HG03354 (cell line): ENCODE results near the gene SOWAHC.
"Not testable (repeated sequence)": the region's sequence is repeated elsewhere in the genome, so short reads cannot be mapped to it uniquely, and the experiment has no call there.

ENCODE experiments used
- ATAC-seq: cut with Tn5 transposase; IDR thresholded peaks from one replicate; pipeline ENCODE4 v1.9.1; 2021; ENCODE audit warnings: mild to moderate bottlenecking; ENCODE audit not compliant: unreplicated experiment, poor library complexity, severe bottlenecking

Gene SOWAHC

DNA sequence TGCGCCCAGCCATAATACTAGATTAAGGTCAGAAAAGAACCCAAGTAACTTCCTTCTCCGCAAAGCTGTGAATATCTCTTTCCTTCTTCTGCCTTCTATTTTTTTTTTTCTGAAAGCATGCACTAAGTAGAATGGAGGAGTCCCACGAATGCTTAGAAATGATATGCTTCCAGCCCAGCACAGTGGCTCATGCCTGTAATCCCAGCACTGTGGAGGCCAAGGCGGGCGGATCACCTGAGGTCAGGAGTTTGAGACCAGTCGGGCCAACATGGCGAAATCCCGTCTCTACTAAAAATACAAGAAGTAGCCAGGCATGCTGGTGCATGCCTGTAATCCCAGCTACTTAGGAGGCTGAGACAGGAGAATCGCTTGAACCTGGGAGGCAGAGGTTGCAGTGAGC is 25.8 kb downstream of the SOWAHC start:
- ATAC-seq, result not testable (repeated sequence)

DNA sequence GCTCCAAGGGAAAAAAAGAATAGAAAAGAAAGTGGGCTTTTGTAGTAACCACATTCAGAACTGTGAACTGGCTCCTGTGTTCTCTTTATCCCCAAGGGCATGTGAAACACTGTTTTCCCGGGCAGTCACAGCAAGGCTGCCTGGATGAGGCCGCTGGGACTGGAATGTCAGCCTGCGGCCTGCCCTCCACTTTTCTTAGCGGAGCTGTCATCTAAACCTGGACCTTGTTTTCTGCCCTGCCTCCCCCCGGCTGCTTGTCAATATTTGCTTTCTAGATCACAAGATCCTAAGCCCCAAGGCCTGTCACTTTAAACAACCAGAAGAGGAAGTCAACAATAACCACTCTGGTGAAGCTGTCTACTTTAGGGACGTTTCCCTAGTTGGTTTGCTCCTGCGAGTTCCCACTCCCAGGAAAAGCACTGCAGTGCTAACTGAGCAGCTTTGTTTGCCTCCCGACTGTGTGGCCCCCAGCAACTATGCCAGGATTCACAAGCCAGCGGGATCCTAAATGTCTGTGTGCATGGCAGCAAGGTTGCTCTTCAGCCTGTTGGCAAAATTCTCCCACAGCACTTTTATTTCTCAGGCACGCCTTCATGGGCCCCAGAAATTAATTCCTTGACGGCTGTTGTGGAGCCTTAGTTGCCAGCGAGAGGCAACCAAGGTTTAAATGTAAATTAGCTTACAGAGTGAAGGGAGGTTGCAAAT is 30.6 kb downstream of the SOWAHC start:
- ATAC-seq, result no peak

DNA sequence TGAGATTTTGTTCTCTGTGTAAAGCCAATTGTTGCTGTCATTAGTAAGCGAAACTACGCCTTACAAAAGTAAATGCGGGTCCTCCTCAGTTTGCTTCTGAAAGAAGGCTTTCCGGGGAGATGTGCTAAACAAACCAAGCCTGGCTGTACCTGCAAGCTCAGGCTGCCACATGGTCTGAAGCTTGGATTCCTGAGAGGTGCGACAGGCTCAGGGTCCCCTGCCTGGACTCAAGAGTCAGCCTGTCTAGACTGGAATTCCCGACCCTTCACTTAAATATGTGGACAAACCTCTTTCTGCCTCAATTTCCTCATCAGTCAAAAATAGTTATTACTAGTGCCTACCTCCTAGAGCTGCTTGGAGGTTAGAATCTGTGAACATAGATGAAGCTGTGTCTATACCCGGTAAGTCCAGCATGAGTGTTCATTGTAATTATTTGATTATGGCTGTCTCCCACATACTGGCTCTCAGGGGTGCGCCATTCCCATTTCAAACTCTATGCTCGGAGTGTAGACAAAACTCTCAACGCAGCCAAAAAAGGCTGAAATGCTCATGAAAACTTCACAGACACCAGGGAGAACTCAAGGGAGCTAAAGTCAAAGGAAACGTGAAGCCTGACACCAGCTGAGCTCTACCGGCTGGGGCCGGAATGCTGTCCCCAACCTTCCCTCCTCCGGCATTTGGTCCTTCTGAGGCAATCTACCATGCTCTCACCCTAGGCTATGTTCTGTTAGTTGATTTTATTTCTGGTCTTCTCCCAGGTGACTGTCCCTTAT is 31.4 kb downstream of the SOWAHC start:
- ATAC-seq, result no peak

GRCh38 chr2:109646961-109647360 is 32.8 kb downstream of the SOWAHC start:
- no peak for ATAC-seq

DNA sequence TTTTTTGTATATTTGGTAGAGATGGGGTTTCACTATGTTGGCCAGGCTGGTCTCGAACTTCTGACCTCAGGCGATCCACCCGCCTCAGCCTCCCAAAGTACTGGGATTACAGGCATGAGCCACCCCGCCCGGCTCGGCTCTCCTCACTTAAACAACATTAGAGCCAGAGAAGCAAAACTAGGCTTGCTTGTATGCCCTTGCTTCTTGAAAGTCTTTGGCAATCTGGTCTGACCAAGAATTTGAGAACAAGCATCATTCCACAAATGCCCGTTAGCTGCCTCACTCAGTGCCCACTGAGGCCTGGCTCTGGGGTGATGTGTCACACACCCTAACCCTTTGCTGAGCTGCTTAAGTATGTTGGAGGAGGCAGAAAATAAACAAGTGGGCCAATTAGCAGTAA is 33.5 kb downstream of the SOWAHC start:
- no peak for ATAC-seq

GRCh38 chr2:109648041-109648527 is 33.9 kb downstream of the SOWAHC start:
- no peak for ATAC-seq

DNA sequence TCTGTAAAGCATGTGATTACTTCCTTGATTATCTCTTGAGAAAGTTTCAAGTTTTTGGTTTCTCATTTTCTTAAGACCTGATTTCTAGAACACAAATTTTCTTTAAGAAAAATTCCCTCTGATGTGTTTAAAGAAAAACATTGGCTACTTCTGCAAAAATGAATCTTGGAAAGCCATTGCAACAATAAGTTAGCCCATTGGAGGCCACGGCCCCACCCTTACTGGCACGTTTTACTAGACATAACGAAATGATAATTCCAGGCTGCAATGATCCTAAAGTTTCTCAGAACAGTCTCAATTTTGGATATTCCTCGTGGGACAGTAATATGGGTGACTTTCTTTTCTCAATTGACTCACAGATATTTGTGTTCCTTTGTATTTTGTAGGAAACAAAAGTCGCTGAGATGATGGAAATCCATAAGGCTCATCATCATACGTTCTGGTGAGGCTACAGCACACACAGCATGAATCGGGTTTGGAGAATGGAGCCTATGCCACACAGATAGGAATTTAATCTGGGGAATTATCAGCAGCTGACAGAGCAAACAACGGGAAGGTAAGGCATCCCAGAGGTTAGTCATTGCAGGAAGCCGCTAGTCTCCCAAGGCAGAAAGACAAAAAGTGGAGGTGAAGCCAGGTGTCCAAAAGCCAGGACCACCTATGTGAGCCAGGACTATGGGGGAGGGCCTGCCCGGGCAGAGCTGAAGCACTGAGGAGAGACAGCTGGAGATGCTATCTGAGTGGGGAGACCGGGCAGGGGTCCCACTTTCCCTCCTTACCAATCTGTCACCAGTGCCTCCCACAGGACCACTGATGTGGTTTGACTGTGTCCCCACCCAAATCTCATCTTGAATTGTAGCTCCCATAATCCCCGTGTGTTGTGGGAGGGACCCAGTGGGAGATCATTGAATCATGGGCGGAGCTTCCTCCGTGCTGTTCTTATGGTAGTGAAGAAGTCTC is 35.9 kb downstream of the SOWAHC start:
- no peak for ATAC-seq

- no peak for ATAC-seq
Observed at GRCh38 chr2:109654326-109655050, 40.3 kb downstream of the SOWAHC start.

DNA sequence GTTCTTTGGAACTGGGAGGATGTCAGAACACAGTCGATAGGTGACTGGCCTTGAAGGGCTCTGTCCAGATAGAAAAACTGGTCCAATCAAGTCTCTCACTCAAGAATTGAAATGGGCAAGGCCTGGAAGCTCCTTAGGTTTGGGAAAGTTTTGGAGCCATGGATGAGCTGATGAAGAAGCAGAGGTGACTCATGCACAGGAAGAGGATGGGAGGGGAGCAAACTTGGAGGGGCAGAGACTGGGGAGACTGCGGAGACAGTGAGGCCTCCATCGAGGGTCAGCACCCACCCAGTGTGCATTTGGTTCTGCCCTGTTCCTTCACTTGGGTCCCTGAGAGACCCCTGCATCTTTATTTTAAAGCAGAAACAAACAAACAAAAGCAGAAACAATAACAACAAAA is 41.1 kb downstream of the SOWAHC start:
- ATAC-seq, result no peak

GRCh38 chr2:109659396-109660045 is 45.4 kb downstream of the SOWAHC start:
- ATAC-seq, result no peak

- no peak for ATAC-seq
Observed at GRCh38 chr2:109660046-109660860, 46.1 kb downstream of the SOWAHC start.

- ATAC-seq, result no peak
Observed at GRCh38 chr2:109662889-109663288, 48.7 kb downstream of the SOWAHC start.

DNA sequence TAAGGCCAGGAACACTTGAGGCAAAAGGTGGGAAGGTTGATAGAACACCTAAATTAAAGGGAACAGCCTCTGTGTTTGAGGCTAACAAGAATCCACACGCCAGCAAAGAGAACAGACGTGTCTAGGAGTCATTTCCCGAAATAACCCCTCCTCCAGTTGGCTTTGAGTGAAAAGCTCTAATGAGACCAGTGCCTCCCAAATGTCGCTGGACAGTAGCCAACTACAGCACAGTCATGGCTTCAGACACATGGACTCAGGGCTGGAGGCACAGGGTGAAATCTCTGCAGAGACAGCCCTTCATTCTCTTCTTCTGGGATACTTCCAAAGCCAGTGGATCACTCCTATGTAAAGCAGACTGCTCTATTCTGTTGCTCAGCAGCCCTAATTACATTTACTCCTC is 49.6 kb downstream of the SOWAHC start:
- no peak for ATAC-seq

- ATAC-seq, result no peak
Observed at GRCh38 chr2:109666466-109666865, 52.3 kb downstream of the SOWAHC start.
